Stimulated activated CD4-positive, alpha-beta T cell treated with anti-CD3 and anti-CD28 coated beads, Interleukin-1b, Interleukin-23, amount 100 ng/mL, for 48 hours (primary cell): ENCODE measurements around the gene EXOC2.

Source experiments
- DNase-seq: peaks from one replicate; pipeline ENCODE4 v3.0.0-alpha.2; 2020

Gene EXOC2

GRCh38 chr6:455006-455585 is 237.8 kb downstream of the EXOC2 start:
- peak; percentile 71 for DNase-seq

GRCh38 chr6:454148-454991 is 238.6 kb downstream of the EXOC2 start:
- no peak for DNase-seq

GRCh38 chr6:453152-453551 is 239.8 kb downstream of the EXOC2 start:
- no peak for DNase-seq

GRCh38 chr6:452301-453067 is 240.5 kb downstream of the EXOC2 start:
- no peak for DNase-seq

- DNase-seq = no peak
These were observed 241.1 kb downstream of the EXOC2 start for GRCh38 chr6:451847-452246.

- no peak for DNase-seq
These were observed 241.6 kb downstream of the EXOC2 start for GRCh38 chr6:451336-451735.

GRCh38 chr6:449486-450419 is 243.2 kb downstream of the EXOC2 start:
- DNase-seq = no peak

- DNase-seq = no peak
These were observed 243.9 kb downstream of the EXOC2 start for GRCh38 chr6:449057-449430.

- DNase-seq = no peak
These were observed 244.5 kb downstream of the EXOC2 start for GRCh38 chr6:448296-449056.

GRCh38 chr6:447381-448165 is 245.4 kb downstream of the EXOC2 start:
- peak; percentile 56 for DNase-seq

- peak; percentile 95 for DNase-seq
These were observed 246.2 kb downstream of the EXOC2 start for GRCh38 chr6:446418-447366.

- DNase-seq = no peak
These were observed 247.1 kb downstream of the EXOC2 start for GRCh38 chr6:445571-446417.

GRCh38 chr6:444653-445275 is 248.2 kb downstream of the EXOC2 start:
- peak; percentile 68 for DNase-seq

- no peak for DNase-seq
These were observed 249.2 kb downstream of the EXOC2 start for GRCh38 chr6:443621-444159.

- no peak for DNase-seq
These were observed 251.6 kb downstream of the EXOC2 start for GRCh38 chr6:441126-441920.

- DNase-seq = no peak
These were observed 253.2 kb downstream of the EXOC2 start for GRCh38 chr6:439641-440167.

- DNase-seq = no peak
These were observed 254.2 kb downstream of the EXOC2 start for GRCh38 chr6:438634-439170.
